ENCODE results near the gene CCL17. TPM values are rescaled to one million over a fixed set of nuclear protein-coding genes. Genes with fewer than 3 reads are reported as not detected.

CCL17 gene
- total RNA-seq, 1 experiment from 2014 or later: not detected

- DNase-seq: no peak
- Histone ChIP-seq H3K27me3 (ENCODE audit: control insufficient read depth, insufficient read depth, low read length) (no peaks in the 10 kb centered on the region), H3K36me3 (replicated peaks; ENCODE audit: control insufficient read depth, insufficient read depth, low read length) (no peaks in the 10 kb centered on the region), H3K4me3 (ENCODE audit: insufficient read depth, low read depth, low read length) (no peak overlapping the region)
Measured at GRCh38 chr16:57401943-57402640, 2.5 kb upstream of the CCL17 start.

GRCh38 chr16:57405097-57405496, 530 bp downstream of the CCL17 start:
- DNase-seq: no peak
- Histone ChIP-seq H3K4me3 (ENCODE audit: insufficient read depth, low read depth, low read length) (no peak overlapping the region), H3K27me3 (ENCODE audit: control insufficient read depth, insufficient read depth, low read length) (no peaks in the 10 kb centered on the region), H3K36me3 (replicated peaks; ENCODE audit: control insufficient read depth, insufficient read depth, low read length) (no peaks in the 10 kb centered on the region)

GRCh38 chr16:57406881-57407280, 2.3 kb downstream of the CCL17 start:
- Histone ChIP-seq H3K4me3 (ENCODE audit: insufficient read depth, low read depth, low read length) (no peak overlapping the region), H3K36me3 (replicated peaks; ENCODE audit: control insufficient read depth, insufficient read depth, low read length) (no peaks in the 10 kb centered on the region), H3K27me3 (ENCODE audit: control insufficient read depth, insufficient read depth, low read length) (no peaks in the 10 kb centered on the region)
- DNase-seq: no peak

GRCh38 chr16:57407521-57408353, 3.2 kb downstream of the CCL17 start:
- no peak for DNase-seq
- Histone ChIP-seq H3K36me3 (replicated peaks; ENCODE audit: control insufficient read depth, insufficient read depth, low read length) (no peaks in the 10 kb centered on the region), H3K27me3 (ENCODE audit: control insufficient read depth, insufficient read depth, low read length) (no peaks in the 10 kb centered on the region), H3K4me3 (ENCODE audit: insufficient read depth, low read depth, low read length) (no peak overlapping the region)

GRCh38 chr16:57409065-57409464, 4.5 kb downstream of the CCL17 start:
- H3K4me3 ChIP-seq (ENCODE audit: insufficient read depth, low read depth, low read length): no peak overlapping the region
- H3K27me3 ChIP-seq (ENCODE audit: control insufficient read depth, insufficient read depth, low read length): no peaks in the 10 kb centered on the region
- no peak for DNase-seq
- no peaks in the 10 kb centered on the region for H3K36me3 ChIP-seq (replicated peaks; ENCODE audit: control insufficient read depth, insufficient read depth, low read length)

- no peaks in the 10 kb centered on the region for H3K27me3 ChIP-seq (ENCODE audit: control insufficient read depth, insufficient read depth, low read length)
- peak; percentile 26 for DNase-seq
- no peak overlapping the region for H3K4me3 ChIP-seq (ENCODE audit: insufficient read depth, low read depth, low read length)
- H3K36me3 ChIP-seq (replicated peaks; ENCODE audit: control insufficient read depth, insufficient read depth, low read length): no peaks in the 10 kb centered on the region
Measured at GRCh38 chr16:57409870-57410587, 5.5 kb downstream of the CCL17 start.

- Histone ChIP-seq H3K36me3 (replicated peaks; ENCODE audit: control insufficient read depth, insufficient read depth, low read length) (no peaks in the 10 kb centered on the region), H3K27me3 (ENCODE audit: control insufficient read depth, insufficient read depth, low read length) (no peaks in the 10 kb centered on the region)
Measured at GRCh38 chr16:57411362-57411976, 6.9 kb downstream of the CCL17 start.

GRCh38 chr16:57412584-57412983, 8.0 kb downstream of the CCL17 start:
- Histone ChIP-seq H3K27me3 (ENCODE audit: control insufficient read depth, insufficient read depth, low read length) (no peaks in the 10 kb centered on the region), H3K36me3 (replicated peaks; ENCODE audit: control insufficient read depth, insufficient read depth, low read length) (no peaks in the 10 kb centered on the region), H3K4me3 (ENCODE audit: insufficient read depth, low read depth, low read length) (no peak overlapping the region)
- DNase-seq: no peak

More at GRCh38 chr16:57411362-57411976, 6.9 kb downstream of the CCL17 start:
- peak; percentile 48 for DNase-seq
- H3K4me3 ChIP-seq (ENCODE audit: insufficient read depth, low read depth, low read length): no peak overlapping the region

- no peak overlapping the region for H3K4me3 ChIP-seq (ENCODE audit: insufficient read depth, low read depth, low read length)
- no peak for DNase-seq
- H3K27me3 ChIP-seq (ENCODE audit: control insufficient read depth, insufficient read depth, low read length): no peaks in the 10 kb centered on the region
- no peaks in the 10 kb centered on the region for H3K36me3 ChIP-seq (replicated peaks; ENCODE audit: control insufficient read depth, insufficient read depth, low read length)
Measured at GRCh38 chr16:57413301-57413730, 8.7 kb downstream of the CCL17 start.

- H3K4me3 ChIP-seq (ENCODE audit: insufficient read depth, low read depth, low read length): no peak overlapping the region
- H3K36me3 ChIP-seq (replicated peaks; ENCODE audit: control insufficient read depth, insufficient read depth, low read length): no peaks in the 10 kb centered on the region
- no peaks in the 10 kb centered on the region for H3K27me3 ChIP-seq (ENCODE audit: control insufficient read depth, insufficient read depth, low read length)
- no peak for DNase-seq
Measured at GRCh38 chr16:57413733-57414132, 9.2 kb downstream of the CCL17 start.

- H3K36me3 ChIP-seq (replicated peaks; ENCODE audit: control insufficient read depth, insufficient read depth, low read length): no peaks in the 10 kb centered on the region
- no peak for DNase-seq
- H3K4me3 ChIP-seq (ENCODE audit: insufficient read depth, low read depth, low read length): no peak overlapping the region; the same call in 1 of the 2 replicates
- no peaks in the 10 kb centered on the region for H3K27me3 ChIP-seq (ENCODE audit: control insufficient read depth, insufficient read depth, low read length)
Measured at GRCh38 chr16:57416084-57416483, 11.5 kb downstream of the CCL17 start.

GRCh38 chr16:57419506-57419905, 14.9 kb downstream of the CCL17 start:
- H3K36me3 ChIP-seq (replicated peaks; ENCODE audit: control insufficient read depth, insufficient read depth, low read length): no peaks in the 10 kb centered on the region
- peak; percentile 22 for DNase-seq
- no peaks in the 10 kb centered on the region for H3K27me3 ChIP-seq (ENCODE audit: control insufficient read depth, insufficient read depth, low read length)
- H3K4me3 ChIP-seq (ENCODE audit: insufficient read depth, low read depth, low read length): no peak overlapping the region

GRCh38 chr16:57422026-57422944, 17.7 kb downstream of the CCL17 start:
- Histone ChIP-seq H3K4me3 (ENCODE audit: insufficient read depth, low read depth, low read length) (no peak overlapping the region), H3K27me3 (ENCODE audit: control insufficient read depth, insufficient read depth, low read length) (no peaks in the 10 kb centered on the region), H3K36me3 (replicated peaks; ENCODE audit: control insufficient read depth, insufficient read depth, low read length) (no peaks in the 10 kb centered on the region)
- peak; percentile 71 for DNase-seq

All from H7 (cell line).